Body of pancreas (tissue), 4 donors: ENCODE data around the gene ADGRL3.

Experiments used
- POLR2A ChIP-seq, 3 donors: fragments of 450-650 bp; IDR thresholded peaks; one replicate each; pipeline ENCODE4 v1.6.1; 2016; ENCODE audit warnings: antibody characterized with exemption in 3 of 3, mild to moderate bottlenecking in 2 of 3
- TF ChIP-seq, protein P1 (sequence below), 7 experiments: fragments of 450-650 bp in 4 of 7; fragments of 200-600 bp in 3 of 7; sonication (generic) in 3 of 7; IDR thresholded peaks; one replicate each; pipeline ENCODE4 v1.5.1; 2016 to 2019; ENCODE audit warnings: antibody characterized with exemption in 7 of 7

DNA sequence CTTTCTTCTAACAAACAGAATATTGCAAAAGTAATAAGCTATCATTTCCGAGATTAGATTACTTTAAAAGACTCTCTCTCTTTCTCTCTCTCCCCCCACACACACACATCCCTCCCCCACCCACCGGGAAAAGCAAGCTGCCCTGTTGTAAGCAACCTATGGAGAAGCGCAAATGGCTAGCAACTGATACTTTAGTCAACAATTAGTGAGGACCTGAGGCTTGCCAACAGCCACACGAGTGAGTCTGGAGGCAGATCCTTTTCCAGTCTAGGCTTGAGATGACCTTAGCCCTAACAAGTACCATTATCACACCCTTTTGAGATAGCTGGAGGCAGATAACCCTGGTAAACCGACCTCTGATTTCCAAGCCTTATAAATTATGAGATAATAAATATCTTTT lies 19.7 kb upstream of the ADGRL3 start:
- TF ChIP-seq, protein P1, sequence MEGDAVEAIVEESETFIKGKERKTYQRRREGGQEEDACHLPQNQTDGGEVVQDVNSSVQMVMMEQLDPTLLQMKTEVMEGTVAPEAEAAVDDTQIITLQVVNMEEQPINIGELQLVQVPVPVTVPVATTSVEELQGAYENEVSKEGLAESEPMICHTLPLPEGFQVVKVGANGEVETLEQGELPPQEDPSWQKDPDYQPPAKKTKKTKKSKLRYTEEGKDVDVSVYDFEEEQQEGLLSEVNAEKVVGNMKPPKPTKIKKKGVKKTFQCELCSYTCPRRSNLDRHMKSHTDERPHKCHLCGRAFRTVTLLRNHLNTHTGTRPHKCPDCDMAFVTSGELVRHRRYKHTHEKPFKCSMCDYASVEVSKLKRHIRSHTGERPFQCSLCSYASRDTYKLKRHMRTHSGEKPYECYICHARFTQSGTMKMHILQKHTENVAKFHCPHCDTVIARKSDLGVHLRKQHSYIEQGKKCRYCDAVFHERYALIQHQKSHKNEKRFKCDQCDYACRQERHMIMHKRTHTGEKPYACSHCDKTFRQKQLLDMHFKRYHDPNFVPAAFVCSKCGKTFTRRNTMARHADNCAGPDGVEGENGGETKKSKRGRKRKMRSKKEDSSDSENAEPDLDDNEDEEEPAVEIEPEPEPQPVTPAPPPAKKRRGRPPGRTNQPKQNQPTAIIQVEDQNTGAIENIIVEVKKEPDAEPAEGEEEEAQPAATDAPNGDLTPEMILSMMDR (IDR thresholded peaks at IDR 0.05), result no peak
- TF ChIP-seq POLR2A (IDR thresholded peaks at IDR 0.05), result no peak
